ENCODE results near the gene DAZAP1. TPM values are rescaled to one million over a fixed set of nuclear protein-coding genes. Genes with fewer than 3 reads are reported as not detected.
A peak's percentile ranks its signal among the peaks of the same experiment; 100 is the strongest.

Gene DAZAP1
- total RNA-seq, 4 donors from 2014 or later = 53.7 to 74.1 (median 63.4) TPM

GRCh38 chr19:1416014-1416841, 8.8 kb downstream of the DAZAP1 start:
- in situ Hi-C loops (cut with MboI; ENCODE audit: low sequenced_read_pairs in 4 of 4) = no loop called here
- H3K36me3 ChIP-seq = peaks cover 0 to 22% of the 10 kb centered on the region in 2 donors
- peak overlapping the region in 2 of 4 donors; percentile 15 to 24 for H3K4me3 ChIP-seq
- TF ChIP-seq POLR2A (IDR thresholded peaks at IDR 0.05) = no peak
- TF ChIP-seq CTCF (IDR thresholded peaks at IDR 0.05 in 4 of 5, conservative IDR thresholded peaks at IDR 0.05 in 1 of 5) = no peak
- peak overlapping the region; percentile 93 to 98 (median 94) for H3K27ac ChIP-seq
- peak in 1 of 2 donors; percentile 43 for DNase-seq
- H3K4me1 ChIP-seq = peaks cover 76 to 78% of the 10 kb centered on the region in 2 donors
- no peaks in the 10 kb centered on the region for H3K9me3 ChIP-seq
- ATAC-seq = no peak
- intact Hi-C loops (cut with DNase I; ENCODE audit: low total_unique reads) = loop anchor here (10.0 kb wide), 1 partner anchor 649 kb away; no protein-coding TSS in a partner anchor
- no peaks in the 10 kb centered on the region for H3K27me3 ChIP-seq

GRCh38 chr19:1417145-1417544, 9.8 kb downstream of the DAZAP1 start:
- Histone ChIP-seq H3K9me3 (no peaks in the 10 kb centered on the region), H3K36me3 (peaks cover 0 to 31% of the 10 kb centered on the region in 2 donors), H3K4me1 (peaks cover 69 to 72% of the 10 kb centered on the region in 2 donors), H3K4me3 (peak overlapping the region in 1 of 4 donors; percentile 15), H3K27ac (peak overlapping the region; percentile 93 to 98 (median 94)), H3K27me3 (no peaks in the 10 kb centered on the region)
- in situ Hi-C loops (cut with MboI; ENCODE audit: low sequenced_read_pairs in 4 of 4) = no loop called here
- intact Hi-C loops (cut with DNase I; ENCODE audit: low total_unique reads) = loop anchor here (10.0 kb wide), 1 partner anchor 648 kb away; no protein-coding TSS in a partner anchor
- DNase-seq (peak; percentile 77 to 90), ATAC-seq (peak; percentile 84 to 85)
- TF ChIP-seq CTCF (IDR thresholded peaks at IDR 0.05 in 4 of 5, conservative IDR thresholded peaks at IDR 0.05 in 1 of 5) = no peak
- TF ChIP-seq POLR2A (IDR thresholded peaks at IDR 0.05) = peak; percentile 39 to 77

- Histone ChIP-seq H3K4me1 (peaks cover 62 to 71% of the 10 kb centered on the region in 2 donors), H3K27ac (peak overlapping the region; percentile 93 to 98 (median 94)), H3K9me3 (no peaks in the 10 kb centered on the region), H3K4me3 (no peak overlapping the region), H3K36me3 (peaks cover 0 to 35% of the 10 kb centered on the region in 2 donors), H3K27me3 (no peaks in the 10 kb centered on the region)
- TF ChIP-seq CTCF (IDR thresholded peaks at IDR 0.05 in 4 of 5, conservative IDR thresholded peaks at IDR 0.05 in 1 of 5) (no peak), POLR2A (IDR thresholded peaks at IDR 0.05) (no peak)
- ATAC-seq (peak in 1 of 2 donors; percentile 12), DNase-seq (peak in 1 of 2 donors; percentile 50)
- in situ Hi-C loops (cut with MboI; ENCODE audit: low sequenced_read_pairs in 4 of 4) = no loop called here
- intact Hi-C loops (cut with DNase I; ENCODE audit: low total_unique reads) = loop anchor here (2.0 to 10.0 kb wide), 2 partner anchors 21 to 647 kb away; partner anchors contain the start of gene RPS15
Measured at GRCh38 chr19:1417681-1418495, 10.5 kb downstream of the DAZAP1 start.

GRCh38 chr19:1418496-1418775, 11.1 kb downstream of the DAZAP1 start:
- in situ Hi-C loops (cut with MboI; ENCODE audit: low sequenced_read_pairs in 4 of 4) = no loop called here
- Histone ChIP-seq H3K9me3 (no peaks in the 10 kb centered on the region), H3K27ac (peak overlapping the region; percentile 93 to 98 (median 94)), H3K36me3 (peaks cover 0 to 40% of the 10 kb centered on the region in 2 donors), H3K27me3 (no peaks in the 10 kb centered on the region), H3K4me3 (no peak overlapping the region), H3K4me1 (peaks cover 56 to 67% of the 10 kb centered on the region in 2 donors)
- DNase-seq (no peak), ATAC-seq (no peak)
- intact Hi-C loops (cut with DNase I; ENCODE audit: low total_unique reads) = loop anchor here (2.0 to 10.0 kb wide), 2 partner anchors 20 to 646 kb away; partner anchors contain the start of gene RPS15
- TF ChIP-seq POLR2A (IDR thresholded peaks at IDR 0.05) = no peak
- no peak for TF ChIP-seq CTCF (IDR thresholded peaks at IDR 0.05 in 4 of 5, conservative IDR thresholded peaks at IDR 0.05 in 1 of 5)

Measured in gastrocnemius medialis (tissue), 4 donors.